Activated T-cell treated with anti-CD3 and anti-CD28 coated beads, Interleukin-2, amount 50 U/mL, for 1 hour (primary cell): ENCODE results near the gene GLIPR1L1.
A peak's percentile ranks its signal among the peaks of the same experiment; 100 is the strongest.
"Not testable (repeated sequence)": the region's sequence is repeated elsewhere in the genome, so short reads cannot be mapped to it uniquely, and the experiment has no call there.

Experiments used
- DNase-seq: peaks from one replicate; pipeline ENCODE4 v3.0.0-alpha.2; 2020

The GLIPR1L1 gene, protein sequence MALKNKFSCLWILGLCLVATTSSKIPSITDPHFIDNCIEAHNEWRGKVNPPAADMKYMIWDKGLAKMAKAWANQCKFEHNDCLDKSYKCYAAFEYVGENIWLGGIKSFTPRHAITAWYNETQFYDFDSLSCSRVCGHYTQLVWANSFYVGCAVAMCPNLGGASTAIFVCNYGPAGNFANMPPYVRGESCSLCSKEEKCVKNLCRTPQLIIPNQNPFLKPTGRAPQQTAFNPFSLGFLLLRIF

DNA sequence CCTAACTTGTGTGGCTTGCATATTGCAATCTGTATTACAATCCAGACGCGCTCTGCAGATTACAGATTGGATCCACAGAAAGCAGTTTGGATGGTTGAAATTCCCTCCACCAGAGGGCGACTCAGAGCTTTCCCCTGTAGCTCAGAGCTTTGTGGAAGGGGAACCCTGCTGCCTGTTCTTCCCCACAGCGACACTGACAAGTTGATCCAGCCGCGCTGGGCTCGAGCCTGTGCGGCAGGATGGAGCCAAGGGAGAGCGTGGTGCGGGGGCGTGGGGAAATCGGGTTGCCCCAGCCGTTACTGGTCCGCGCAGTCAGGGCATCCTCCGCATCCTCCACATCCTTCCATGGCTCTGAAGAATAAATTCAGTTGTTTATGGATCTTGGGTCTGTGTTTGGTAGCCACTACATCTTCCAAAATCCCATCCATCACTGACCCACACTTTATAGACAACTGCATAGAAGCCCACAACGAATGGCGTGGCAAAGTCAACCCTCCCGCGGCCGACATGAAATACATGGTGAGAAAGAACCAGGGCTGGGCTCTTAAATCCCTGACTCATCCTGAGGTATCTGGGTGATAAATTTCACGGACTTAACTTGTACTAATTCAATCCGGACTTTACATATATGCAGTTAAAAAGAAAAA is at the start of gene GLIPR1L1:
Gene GLIPR1L1 (plus strand): TSS at position 287 of the 647 bp plus-strand sequence. CDS start 59 bp downstream, at position 346.
- peak; percentile 73 for DNase-seq

DNA sequence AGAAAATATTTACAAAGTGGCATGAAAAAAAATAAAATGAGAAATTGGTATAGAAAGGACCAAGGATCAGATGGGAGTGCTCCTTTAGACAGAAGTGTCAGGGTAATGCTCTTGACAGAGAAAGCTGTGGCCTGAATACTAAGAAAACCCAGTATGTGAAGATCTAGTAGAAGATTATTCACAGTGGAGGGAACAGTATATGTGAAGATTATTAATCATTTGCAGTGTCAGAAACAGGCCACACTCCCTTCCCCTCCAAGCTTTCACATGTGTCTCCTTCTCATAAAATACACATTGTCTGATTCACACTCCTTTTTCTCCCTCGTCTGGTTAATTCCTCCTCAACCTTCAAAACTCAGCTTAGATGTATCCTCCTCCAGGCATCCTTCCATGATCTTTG is 45.6 kb upstream of the GLIPR1L1 start:
- DNase-seq = no peak

DNA sequence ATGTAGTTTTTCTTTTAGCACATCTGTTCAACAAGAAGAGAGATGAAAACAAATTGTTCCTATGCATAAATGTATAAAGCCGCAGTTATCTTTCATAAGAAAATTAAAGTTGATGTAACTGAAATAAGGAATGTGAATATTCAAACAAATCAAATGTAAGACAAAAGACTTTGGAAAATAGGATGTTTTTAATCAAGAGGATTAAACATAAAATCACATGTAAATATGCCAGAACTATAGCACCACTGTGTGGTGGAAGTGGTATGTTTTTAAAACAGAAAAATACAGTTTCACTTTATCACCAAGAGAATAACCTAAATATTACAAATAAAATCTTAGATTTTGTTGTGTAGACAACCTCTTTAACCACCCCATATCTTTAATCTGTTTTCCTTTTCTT is 44.7 kb upstream of the GLIPR1L1 start:
- DNase-seq = no peak

DNA sequence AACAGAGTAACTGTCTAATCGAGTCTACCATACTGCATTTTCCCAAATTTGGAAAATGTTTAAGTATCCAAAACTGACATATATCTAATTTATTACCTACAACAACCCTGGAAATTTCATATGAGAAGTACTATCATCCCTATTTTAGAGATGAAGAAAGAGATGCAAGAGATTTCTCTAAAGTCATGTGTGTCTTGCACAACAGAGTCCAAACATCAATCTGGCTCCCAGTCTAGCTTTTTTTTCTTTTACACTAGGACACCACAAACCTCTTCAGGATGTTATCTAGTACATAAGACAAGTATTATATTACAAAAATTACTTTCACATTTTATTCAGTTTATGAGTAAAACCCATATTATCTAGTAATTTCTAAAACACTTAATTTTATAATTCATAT is 43.5 kb upstream of the GLIPR1L1 start:
- DNase-seq = no peak

DNA sequence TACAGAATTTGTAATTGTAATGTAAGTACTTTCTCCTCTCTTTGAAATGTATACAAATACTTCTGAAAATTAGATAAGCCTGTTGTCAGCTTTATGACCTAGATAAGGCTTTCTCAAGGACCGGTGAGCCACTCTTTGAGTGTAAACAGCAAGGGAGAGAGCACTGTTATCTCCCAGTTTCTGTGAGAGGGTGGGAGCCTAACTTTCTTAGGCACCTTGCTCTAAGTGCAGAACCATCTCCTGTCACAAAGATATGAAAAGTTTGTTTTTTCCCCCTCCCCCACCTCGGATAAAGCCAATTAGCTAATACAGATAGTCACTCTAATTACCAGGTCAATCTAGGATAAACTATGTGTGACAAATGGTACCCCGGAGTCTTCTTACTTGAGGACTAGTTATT is 40.1 kb upstream of the GLIPR1L1 start:
- no peak for DNase-seq

DNA sequence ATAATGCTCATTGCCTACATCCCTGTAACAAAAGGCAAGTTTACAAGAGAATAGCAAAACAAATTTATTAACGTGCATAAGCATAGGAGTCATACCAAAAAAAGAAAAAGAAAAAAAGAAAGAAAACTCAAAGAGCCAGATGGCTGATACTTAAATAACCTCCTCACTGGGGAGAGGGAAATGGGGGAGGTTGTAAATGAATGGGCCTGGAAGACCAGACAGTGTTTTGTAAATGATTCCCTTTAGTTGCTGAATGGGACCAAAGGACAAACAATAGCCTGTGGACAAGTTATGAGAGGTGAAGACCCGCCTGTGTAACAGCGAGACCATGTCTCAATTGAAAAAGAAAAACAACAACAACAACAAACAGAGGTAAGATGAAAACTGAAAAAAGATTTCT is 39.7 kb upstream of the GLIPR1L1 start:
- DNase-seq = no peak

DNA sequence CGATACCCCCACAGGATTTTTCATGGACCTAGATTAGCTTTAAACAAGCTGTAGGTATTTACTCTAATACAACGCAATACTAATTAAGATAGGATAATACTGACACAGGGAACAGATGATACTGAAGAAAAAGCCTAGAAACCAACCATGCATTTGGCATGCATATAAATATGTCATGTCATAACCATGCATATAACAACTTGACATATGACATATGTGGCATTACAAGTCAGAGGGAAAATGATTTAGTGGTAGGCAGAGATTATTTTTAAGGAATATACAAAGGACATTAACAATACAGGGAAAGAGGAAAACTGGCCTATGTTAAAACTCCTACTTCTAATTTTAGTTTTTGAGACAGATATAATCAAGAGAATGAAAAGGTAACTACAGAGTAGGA is 32.2 kb upstream of the GLIPR1L1 start:
- DNase-seq = no peak

DNA sequence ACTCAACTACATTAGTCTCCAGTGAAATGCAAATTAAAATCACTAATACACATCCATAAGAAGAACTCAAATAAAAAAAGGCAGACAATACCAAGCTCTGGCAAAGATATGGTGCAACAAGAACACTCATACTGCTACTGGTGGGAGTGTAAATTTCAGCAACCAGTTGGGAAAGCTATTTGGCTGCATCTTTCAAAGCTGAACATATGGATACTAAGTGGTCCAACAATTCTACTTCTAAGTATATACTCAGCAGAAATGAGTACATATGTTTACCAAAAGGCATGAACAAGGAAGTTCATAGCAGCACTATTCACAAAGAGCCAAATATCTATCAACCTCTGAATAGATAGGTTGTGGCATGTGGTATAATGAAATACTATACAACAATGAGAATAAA is 31.7 kb upstream of the GLIPR1L1 start:
- no peak for DNase-seq

DNA sequence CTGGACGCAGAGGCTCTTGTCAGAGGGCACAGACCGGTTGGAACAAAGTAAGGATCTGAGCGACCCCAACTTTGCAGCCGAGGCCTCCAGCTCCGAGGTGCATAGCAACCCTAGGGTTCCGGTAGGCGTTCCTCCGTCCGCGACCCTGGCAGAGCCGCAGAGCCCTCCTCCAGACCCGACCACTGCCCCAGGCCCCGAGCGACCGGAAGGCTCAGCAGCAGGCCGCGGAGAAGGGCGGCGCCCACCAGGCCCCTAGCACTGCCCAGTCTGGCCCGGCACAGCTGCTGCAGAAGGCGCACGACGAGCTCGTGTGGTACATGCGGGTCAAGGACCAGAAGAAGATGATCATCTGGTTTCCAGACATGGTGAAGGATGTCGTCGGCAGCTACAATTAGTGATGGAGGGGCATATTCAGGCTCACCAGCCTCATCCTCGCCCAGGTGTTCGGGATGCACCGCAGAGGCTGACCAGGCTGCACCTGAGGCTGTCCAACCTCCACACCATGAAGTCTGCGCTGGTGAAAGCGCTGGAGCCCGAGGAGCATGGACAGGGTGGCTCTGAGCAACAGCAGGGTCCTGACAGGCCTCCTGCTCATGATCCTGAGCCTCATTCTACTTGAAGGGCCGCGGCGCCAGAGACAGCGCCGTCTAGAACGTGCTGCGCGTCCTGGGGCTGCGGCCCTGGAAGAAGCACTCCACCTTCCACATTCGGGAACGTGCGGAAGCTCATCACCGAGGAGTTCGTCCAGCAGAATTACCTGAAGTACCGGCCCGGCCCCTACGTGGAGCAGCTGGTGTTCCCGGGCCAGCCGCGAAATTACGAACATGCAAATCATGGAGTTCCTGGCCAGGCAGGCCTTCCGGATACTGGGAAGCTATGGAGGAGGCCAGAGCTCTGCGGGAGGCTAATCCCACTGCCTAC is 28.8 kb upstream of the GLIPR1L1 start:
- DNase-seq = no peak

DNA sequence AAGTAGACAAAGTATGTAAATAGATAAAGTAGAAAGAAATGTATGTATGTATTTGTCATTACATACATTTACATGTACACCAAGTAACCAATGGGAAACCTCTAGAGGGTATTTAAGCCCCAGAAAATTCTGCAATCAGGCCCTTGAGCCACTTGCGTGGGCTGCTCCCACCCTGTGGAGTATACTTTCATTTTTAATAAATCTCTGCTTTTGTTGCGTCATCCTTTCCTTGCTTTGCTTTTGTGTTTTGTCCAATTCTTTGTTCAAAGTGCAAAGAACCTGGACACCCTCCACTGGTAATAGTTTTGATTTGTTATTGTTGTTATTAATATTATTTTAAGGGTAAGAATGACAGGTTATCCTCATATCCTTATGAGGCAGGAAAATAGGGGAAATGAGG is 26.2 kb upstream of the GLIPR1L1 start:
- no peak for DNase-seq

DNA sequence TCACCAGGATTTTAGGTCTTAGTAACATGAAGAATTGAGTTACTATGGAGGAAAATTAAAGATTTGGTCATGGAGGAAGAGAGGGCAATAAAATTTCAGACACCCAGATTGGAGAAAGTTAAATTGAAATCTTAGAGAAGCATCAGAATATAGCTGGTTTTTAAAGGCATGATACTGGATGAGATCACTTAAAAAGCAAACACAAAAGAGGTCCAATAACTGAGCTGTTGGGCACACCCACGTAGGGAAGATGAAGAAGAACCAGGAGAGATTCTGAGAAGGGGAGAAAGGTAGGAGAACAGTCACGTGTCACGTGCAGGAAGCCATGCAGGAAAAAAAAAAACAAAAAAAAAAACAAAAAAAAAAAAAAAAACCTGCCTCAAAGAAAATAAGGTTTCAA is 23.1 kb upstream of the GLIPR1L1 start:
- no peak for DNase-seq

DNA sequence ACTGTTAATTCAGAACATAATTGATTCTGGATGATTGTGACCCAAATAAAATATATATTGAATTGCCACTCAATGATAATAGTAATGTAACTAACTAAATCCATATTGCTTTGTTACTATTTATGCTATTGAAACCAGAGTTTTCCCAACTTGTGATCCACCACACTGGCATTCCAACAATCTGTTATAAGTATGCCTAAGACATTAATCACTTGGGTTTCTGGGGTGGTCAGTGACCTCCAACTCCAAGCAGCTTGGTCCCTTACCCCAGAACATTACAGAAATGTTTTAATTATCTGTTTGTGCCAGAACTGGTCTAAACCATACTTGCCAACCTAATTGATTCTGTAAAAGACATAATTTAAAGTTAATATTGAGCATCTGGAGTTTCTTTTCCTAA is 19.0 kb upstream of the GLIPR1L1 start:
- DNase-seq = no peak

DNA sequence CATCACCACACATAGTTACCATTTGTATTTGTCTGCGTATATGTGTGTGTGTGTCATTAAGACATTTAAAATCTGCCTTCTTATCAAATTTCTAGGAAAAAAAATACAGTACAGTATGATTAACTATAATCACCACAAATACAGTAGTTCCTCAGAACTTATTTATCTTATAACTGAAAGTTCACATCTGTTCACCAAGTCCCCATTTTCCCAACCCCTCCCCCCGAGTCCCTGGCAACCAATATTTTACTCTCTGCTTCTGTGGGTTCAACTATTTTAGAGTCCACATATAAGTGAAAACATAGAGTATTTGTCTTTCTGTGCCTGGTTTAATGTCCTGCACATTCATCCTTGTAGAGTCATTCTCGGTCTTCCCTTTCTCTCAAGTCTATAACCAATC is 16.7 kb upstream of the GLIPR1L1 start:
- DNase-seq = no peak

DNA sequence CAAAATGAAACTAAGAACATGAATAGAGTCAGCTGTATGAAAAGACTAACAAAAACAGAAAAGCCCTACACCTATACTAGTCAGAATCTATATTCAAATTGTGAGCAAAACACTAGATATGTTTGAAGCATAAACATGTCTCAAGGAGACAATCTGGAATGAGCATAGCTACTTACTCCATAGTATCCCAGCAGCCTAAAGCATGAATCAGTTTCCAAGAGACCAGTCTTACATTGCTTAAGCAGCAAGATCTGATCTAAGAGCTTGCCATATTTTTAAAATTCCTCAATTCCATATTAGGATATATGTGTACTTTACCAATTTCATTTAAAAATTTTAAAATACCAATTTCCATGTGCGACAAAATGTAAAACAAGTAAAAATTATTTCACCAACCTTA is 12.0 kb upstream of the GLIPR1L1 start:
- no peak for DNase-seq

DNA sequence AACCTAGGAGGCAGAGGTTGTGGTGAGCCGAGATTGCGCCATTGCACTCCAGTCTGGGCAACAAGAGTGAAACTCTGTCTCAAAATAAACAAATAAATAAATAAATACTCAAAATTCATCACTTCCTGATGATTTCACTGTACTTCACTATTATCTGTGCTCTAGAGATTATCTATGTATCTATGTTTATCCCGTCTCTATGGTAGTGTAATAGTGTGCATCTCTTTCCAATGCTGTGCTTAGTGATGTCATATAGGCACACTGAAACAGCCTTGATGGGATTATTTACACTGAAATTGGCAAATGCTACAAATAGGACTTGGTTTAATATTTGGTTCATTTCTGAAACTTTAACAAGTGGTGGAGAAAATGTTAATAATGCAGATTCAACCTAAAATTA is 10.8 kb upstream of the GLIPR1L1 start:
- DNase-seq = no peak

DNA sequence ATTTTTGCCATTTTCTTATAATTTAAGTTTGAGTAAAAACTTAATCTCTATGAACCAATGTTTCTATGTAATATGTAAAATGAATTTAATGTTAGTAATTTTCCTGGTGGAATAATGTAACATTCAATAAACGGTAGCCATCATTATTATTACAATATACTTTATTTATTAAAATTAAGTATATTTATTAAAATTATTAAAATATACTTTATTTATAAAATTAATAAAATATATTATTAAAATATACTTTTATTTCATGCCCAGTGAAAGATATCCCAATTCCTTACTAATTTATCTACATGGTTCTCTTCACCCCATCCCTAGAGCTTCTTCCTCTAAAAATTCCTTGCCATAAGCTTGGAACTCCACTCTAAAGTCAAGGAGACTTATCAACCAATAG is 6.8 kb upstream of the GLIPR1L1 start:
- no peak for DNase-seq

DNA sequence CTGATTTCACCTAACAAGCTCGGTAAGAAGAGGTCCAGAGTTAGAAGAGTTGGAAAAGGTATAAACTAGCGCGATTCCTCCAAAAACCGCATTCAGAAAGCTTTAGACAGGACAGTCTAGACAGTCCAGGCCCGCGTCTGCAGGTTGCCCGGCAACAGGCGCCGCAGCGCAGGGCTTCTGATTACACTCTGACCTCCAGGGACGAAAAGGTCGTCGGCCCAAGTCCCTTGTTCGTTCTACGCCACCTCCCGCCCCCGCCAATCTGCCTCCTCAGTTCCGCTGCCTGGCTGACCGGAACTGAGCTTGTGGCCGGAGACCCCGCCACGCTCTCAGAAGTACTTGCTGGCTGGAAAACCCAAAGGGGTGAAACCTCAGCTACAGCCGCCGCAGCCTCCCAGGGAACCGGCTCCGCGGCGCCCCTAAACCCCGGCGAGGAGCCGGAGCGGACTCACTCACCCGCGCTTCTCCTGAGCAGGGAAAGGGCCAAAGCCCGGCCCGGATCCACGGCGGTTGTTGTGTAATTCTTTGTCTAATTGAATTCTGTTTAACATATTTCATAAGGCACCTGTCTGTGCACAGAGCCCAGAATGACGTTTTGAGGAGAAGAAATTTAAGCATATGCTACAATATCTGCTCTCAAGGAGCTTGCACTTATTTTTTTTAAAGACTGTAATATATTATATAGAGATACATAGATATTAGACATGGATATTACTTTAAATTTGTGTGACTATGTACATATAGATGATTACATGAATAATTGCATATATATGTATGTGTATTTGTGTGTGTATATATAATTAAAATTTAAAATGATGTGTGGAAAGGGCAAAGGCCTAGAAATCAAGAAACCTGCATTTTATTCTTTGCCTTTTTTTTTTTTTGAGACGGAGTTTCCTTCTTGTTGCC is 4.3 kb upstream of the GLIPR1L1 start, which contains the start of gene CAPS2:
Gene CAPS2 (minus strand): TSS at position 407 of the 909 bp plus-strand sequence. CDS start 3,826 bp downstream, outside the sequence.
- DNase-seq = peak; percentile 70

DNA sequence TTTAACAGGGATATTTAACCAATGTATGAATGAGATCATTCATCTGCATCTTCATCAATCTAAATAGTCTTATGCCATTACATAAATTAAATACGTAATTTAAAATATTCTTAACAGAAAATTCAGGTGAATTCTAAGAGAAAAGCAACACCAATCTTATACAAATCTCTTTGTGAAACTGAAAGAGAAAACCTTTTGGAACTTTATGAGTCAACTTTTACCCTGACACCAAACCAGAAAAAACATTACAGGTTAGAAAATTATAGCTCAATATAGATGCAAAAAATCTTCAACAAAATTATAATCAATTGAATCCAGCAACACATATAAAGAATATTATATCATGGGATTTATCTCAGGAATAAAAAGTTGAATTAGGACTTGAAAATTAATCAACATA is 3.4 kb downstream of the GLIPR1L1 start:
- no peak for DNase-seq

DNA sequence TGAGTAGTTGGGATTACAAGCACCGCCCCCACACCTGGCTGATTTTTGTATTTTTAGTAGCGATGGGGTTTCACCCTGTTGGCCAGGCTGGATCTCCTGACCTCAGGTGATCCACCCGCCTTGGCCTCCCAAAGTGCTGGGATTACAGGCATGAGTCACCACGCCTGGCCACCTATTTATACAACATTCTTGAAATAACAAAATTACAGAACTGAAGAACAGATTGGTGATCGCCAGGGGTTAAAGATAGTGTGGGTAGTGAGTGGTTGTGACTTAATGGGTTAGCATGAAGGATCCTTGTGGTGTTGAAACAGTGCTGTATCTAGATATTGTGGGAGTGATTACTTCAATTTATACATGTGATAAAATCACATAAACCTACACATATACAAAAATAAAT is 7.4 kb downstream of the GLIPR1L1 start:
- no peak for DNase-seq

DNA sequence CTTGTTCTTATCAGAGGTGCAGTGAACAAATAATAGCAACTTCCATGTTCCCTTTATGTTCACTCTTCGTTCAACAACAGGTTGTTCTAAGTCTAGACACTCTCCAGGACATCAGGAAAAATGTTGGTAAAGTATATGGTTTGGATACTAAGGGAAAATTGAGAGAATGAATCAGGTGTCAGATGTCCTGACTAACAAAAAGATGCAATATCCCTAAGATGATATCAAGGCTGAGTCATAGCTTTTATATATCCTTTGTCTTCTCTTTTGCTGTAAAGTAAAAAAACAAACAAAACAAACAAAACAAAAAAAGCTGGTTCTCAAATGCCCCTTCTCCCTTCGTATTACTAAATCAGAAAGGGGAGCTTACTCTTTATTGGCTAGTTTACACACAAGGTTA is 11.1 kb downstream of the GLIPR1L1 start:
- no peak for DNase-seq

DNA sequence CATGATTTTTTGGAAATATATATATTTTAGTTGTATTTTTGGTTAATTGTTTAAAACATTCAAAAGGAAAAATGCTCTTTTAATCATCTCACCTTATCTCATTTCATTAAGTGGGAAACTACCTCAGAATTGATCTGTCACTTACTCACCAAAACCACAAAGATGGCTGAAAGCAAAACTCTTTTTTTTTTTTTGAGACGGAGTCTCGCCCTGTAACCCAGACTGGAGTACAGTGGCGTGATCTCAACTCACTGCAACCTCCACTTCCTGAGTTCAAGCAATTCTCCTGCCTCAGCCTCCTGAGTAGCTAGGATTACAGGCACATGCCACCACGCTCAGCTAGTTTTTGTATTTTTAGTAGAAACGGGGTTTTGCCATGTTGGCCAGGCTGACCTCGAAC is 11.7 kb downstream of the GLIPR1L1 start:
- DNase-seq = not testable (repeated sequence)

DNA sequence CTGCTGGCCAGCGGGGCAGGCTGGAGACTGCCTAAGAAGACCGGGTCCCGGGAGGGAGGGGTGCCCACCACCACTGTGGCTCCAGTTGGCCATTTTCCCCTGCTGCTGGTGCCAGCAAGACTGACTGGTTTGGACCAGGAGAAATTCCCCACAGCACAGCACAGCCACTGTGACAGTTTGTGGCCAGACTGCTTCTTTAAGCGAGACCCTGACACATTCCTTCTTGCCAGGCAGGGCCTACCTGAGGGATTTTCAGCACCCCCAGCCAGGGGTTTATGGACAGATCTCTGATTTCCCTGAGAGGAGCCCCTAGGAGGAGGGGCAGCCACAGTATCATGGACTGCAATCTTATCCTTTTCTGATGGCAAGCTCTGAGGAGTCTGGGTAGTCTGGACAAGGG is 15.5 kb downstream of the GLIPR1L1 start:
- no peak for DNase-seq

DNA sequence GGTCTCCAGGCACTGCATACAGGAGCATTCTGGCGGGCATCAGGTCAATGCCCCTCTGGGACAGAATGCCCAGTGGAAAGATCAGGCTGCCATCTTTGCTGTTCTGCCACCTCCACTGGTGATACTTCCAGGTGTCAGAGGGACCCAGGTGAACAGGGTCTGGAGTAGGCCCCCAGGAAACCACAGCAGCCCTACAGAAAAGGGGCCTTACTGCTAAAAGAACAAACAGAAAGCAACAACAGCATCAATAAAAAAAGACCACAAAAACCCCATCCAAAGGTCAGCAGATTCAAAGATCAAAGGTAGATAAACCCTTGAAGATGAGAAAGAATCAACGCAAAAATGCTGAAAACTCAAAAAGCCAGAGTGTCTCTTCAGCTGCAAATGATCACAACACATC is 15.9 kb downstream of the GLIPR1L1 start:
- no peak for DNase-seq
